HEK293 (cell line): Measurements from ENCODE around the gene BTAF1.

Experiments used
- CTCF ChIA-PET: fragments of 350-600 bp; formaldehyde crosslinking; extraction: SDS; loops from one replicate; lab custom pipeline; 2021; ENCODE audit warnings: antibody characterized with exemption; lab: Yijun Ruan, JAX
- POLR2A ChIA-PET: fragments of 300-600 bp; formaldehyde crosslinking; extraction: SDS; loops from one replicate; lab custom pipeline; 2020; ENCODE audit warnings: antibody characterized with exemption, inconsistent platforms; lab: Yijun Ruan, JAX
- H3K27ac ChIP-seq: fragments of 200-500 bp; sonication (Bioruptor generic); 2 replicates; pipeline ENCODE4 v1.5.1; 2014; ENCODE audit warnings: low read depth, low read length, control low read depth, inconsistent platforms; ENCODE audit errors: extremely low read depth
- H3K36me3 ChIP-seq, 2 experiments: fragments of 200-500 bp in 1 of 2; sonication (Bioruptor generic) in 1 of 2; 1 replicate in 1 of 2; 2 replicates in 1 of 2; pipeline ENCODE4 v1.5.1; 2014 to 2017; ENCODE audit warnings: inconsistent platforms in 2 of 2, low read length in 2 of 2; ENCODE audit not compliant: control insufficient read depth in 2 of 2, insufficient read depth in 1 of 2
- H3K4me1 ChIP-seq: fragments of 200-500 bp; sonication (Bioruptor generic); 2 replicates; pipeline ENCODE4 v1.5.1; 2014; ENCODE audit warnings: mild to moderate bottlenecking, low read length, inconsistent platforms; ENCODE audit not compliant: control insufficient read depth, insufficient read depth
- H3K4me3 ChIP-seq: 2 replicates; pipeline ENCODE4 v1.5.1; 2011; ENCODE audit warnings: low read depth, mild to moderate bottlenecking, control low read depth, low read length, moderate library complexity
- H3K9me3 ChIP-seq: fragments of 200-500 bp; sonication (Bioruptor generic); 2 replicates; pipeline ENCODE4 v1.5.1; 2014; ENCODE audit warnings: low read depth, low read length, inconsistent platforms; ENCODE audit not compliant: control insufficient read depth, insufficient read depth
- GLI4 ChIP-seq: fragments of 450-650 bp; formaldehyde crosslinking; IDR thresholded peaks from 2 replicates; pipeline ENCODE4 v1.5.1; 2016; ENCODE audit warnings: missing biosample characterization, missing genetic modification characterization
- INSM2 ChIP-seq: fragments of 450-650 bp; formaldehyde crosslinking; IDR thresholded peaks from 2 replicates; pipeline ENCODE4 v1.5.1; 2016; ENCODE audit warnings: missing biosample characterization, missing genetic modification characterization
- KLF10 ChIP-seq: fragments of 450-650 bp; IDR thresholded peaks from 2 replicates; pipeline ENCODE4 v1.5.1; 2018; ENCODE audit warnings: missing biosample characterization, mild to moderate bottlenecking, missing genetic modification characterization
- PRDM1 ChIP-seq: fragments of 450-650 bp; formaldehyde crosslinking; IDR thresholded peaks from 2 replicates; pipeline ENCODE4; 2016; ENCODE audit warnings: missing biosample characterization, missing genetic modification characterization
- ZBTB44 ChIP-seq: fragments of 450-650 bp; IDR thresholded peaks from 2 replicates; pipeline ENCODE4 v1.5.1; 2018; ENCODE audit warnings: missing biosample characterization, mild to moderate bottlenecking, missing genetic modification characterization
- ZBTB7A ChIP-seq: fragments of 450-650 bp; formaldehyde crosslinking; IDR thresholded peaks from 2 replicates; pipeline ENCODE4 v1.5.1; 2016; ENCODE audit warnings: low read depth, missing biosample characterization, missing genetic modification characterization
- ZNF114 ChIP-seq: fragments of 450-650 bp; formaldehyde crosslinking; IDR thresholded peaks from 2 replicates; pipeline ENCODE4 v1.5.0; 2017; ENCODE audit warnings: missing biosample characterization, missing genetic modification characterization
- ZNF132 ChIP-seq: fragments of 450-650 bp; formaldehyde crosslinking; IDR thresholded peaks from 2 replicates; pipeline ENCODE4 v1.5.1; 2017; ENCODE audit warnings: missing biosample characterization, missing genetic modification characterization, borderline replicate concordance
- ZNF16 ChIP-seq: fragments of 450-650 bp; formaldehyde crosslinking; IDR thresholded peaks from 2 replicates; pipeline ENCODE4 v1.5.1; 2016; ENCODE audit warnings: low read depth, missing biosample characterization, missing genetic modification characterization
- ZNF335 ChIP-seq: fragments of 450-650 bp; formaldehyde crosslinking; conservative IDR thresholded peaks from 2 replicates; pipeline ENCODE4 v1.5.1; 2016; ENCODE audit warnings: missing biosample characterization, missing genetic modification characterization
- ZNF354C ChIP-seq: fragments of 450-650 bp; formaldehyde crosslinking; IDR thresholded peaks from 2 replicates; pipeline ENCODE4 v1.5.1; 2016; ENCODE audit warnings: missing biosample characterization, missing genetic modification characterization, low read depth, borderline replicate concordance
- ZNF558 ChIP-seq: fragments of 450-650 bp; formaldehyde crosslinking; IDR thresholded peaks from 2 replicates; pipeline ENCODE4 v1.5.1; 2016; ENCODE audit warnings: missing biosample characterization, missing genetic modification characterization
- ZNF768 ChIP-seq: fragments of 450-650 bp; formaldehyde crosslinking; IDR thresholded peaks from 2 replicates; pipeline ENCODE4 v1.5.1; 2018; ENCODE audit warnings: missing biosample characterization, mild to moderate bottlenecking, missing genetic modification characterization
- TF ChIP-seq, protein P1 (sequence below): fragments of 450-650 bp; formaldehyde crosslinking; IDR thresholded peaks from 2 replicates; pipeline ENCODE4 v1.5.1; 2016; ENCODE audit warnings: missing biosample characterization, missing genetic modification characterization
- TF ChIP-seq, protein P2 (sequence below): fragments of 450-650 bp; formaldehyde crosslinking; IDR thresholded peaks from 2 replicates; pipeline ENCODE4 v1.5.1; 2016; ENCODE audit warnings: missing biosample characterization, missing genetic modification characterization
- TF ChIP-seq, protein P3 (sequence below): fragments of 450-650 bp; formaldehyde crosslinking; IDR thresholded peaks from 2 replicates; pipeline ENCODE4 v1.5.1; 2016; ENCODE audit warnings: missing biosample characterization, missing genetic modification characterization, borderline replicate concordance

Gene BTAF1

DNA sequence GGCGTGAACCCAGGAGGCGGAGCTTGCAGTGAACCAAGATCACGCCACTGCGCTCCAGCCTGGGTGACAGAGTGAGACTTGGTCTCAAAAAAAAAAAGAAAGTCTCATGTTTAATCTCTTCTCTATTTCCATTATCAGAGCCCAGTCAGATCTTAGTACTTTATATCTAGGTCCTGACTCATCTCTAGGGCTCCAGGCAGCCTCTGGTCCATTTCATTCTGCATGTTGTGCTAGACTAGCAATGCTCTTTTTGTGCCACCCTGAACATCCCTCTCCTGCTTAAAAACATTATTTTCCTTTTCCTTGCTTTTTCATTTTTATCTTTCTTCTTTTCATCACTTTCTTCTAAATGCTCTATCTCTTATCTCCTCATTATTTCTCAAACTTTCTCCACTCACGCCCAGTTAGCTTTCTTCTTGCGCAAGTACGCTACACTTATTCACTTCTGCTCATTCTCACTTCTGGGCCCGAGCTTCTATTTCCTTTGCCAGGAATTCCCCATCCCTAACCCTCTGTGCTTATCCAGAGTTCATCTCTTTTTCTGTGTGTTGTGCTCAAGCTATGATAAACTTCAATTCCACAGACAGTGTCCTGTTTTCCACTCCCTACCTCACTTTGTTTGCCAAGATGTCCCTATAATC lies 63.9 kb downstream of the BTAF1 start:
- TF ChIP-seq PRDM1 (tag by site-specific recombination) = peak; percentile 77
- TF ChIP-seq INSM2 = no peak
- CTCF ChIA-PET = interaction anchor here (0.7 kb wide), 1 partner anchor 343 kb away, joined by 6 read pairs; no protein-coding TSS in a partner anchor
- no peaks in the 10 kb centered on the region for H3K4me1 ChIP-seq
- POLR2A ChIA-PET = no interaction called here
- H3K27ac ChIP-seq = no peak overlapping the region
- peaks cover 58 to 72% of the 10 kb centered on the region in 2 experiments for H3K36me3 ChIP-seq
- H3K4me3 ChIP-seq = no peak overlapping the region
- no peaks in the 10 kb centered on the region for H3K9me3 ChIP-seq

- H3K27ac ChIP-seq = no peak overlapping the region
- TF ChIP-seq KLF10 (no peak), ZNF132 (tag by site-specific recombination) (no peak), ZNF354C (tag by site-specific recombination) (no peak), ZNF114 (tag by site-specific recombination) (no peak), ZNF16 (tag by site-specific recombination) (no peak), ZBTB44 (tag by site-specific recombination) (no peak), ZNF558 (tag by site-specific recombination) (no peak), ZNF768 (tag by site-specific recombination) (no peak), GLI4 (no peak), ZBTB7A (tag by site-specific recombination) (no peak), ZNF335 (no peak)
- TF ChIP-seq, protein P1, sequence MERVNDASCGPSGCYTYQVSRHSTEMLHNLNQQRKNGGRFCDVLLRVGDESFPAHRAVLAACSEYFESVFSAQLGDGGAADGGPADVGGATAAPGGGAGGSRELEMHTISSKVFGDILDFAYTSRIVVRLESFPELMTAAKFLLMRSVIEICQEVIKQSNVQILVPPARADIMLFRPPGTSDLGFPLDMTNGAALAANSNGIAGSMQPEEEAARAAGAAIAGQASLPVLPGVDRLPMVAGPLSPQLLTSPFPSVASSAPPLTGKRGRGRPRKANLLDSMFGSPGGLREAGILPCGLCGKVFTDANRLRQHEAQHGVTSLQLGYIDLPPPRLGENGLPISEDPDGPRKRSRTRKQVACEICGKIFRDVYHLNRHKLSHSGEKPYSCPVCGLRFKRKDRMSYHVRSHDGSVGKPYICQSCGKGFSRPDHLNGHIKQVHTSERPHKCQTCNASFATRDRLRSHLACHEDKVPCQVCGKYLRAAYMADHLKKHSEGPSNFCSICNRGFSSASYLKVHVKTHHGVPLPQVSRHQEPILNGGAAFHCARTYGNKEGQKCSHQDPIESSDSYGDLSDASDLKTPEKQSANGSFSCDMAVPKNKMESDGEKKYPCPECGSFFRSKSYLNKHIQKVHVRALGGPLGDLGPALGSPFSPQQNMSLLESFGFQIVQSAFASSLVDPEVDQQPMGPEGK (tag by site-specific recombination) = no peak
- TF ChIP-seq, protein P2, sequence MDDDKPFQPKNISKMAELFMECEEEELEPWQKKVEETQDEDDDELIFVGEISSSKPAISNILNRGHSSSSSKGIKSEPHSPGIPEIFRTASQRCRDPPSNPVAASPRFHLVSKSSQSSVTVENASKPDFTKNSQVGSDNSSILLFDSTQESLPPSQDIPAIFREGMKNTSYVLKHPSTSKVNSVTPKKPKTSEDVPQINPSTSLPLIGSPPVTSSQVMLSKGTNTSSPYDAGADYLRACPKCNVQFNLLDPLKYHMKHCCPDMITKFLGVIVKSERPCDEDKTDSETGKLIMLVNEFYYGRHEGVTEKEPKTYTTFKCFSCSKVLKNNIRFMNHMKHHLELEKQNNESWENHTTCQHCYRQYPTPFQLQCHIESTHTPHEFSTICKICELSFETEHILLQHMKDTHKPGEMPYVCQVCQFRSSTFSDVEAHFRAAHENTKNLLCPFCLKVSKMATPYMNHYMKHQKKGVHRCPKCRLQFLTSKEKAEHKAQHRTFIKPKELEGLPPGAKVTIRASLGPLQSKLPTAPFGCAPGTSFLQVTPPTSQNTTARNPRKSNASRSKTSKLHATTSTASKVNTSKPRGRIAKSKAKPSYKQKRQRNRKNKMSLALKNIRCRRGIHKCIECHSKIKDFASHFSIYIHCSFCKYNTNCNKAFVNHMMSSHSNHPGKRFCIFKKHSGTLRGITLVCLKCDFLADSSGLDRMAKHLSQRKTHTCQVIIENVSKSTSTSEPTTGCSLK = no peak
- TF ChIP-seq, protein P3, sequence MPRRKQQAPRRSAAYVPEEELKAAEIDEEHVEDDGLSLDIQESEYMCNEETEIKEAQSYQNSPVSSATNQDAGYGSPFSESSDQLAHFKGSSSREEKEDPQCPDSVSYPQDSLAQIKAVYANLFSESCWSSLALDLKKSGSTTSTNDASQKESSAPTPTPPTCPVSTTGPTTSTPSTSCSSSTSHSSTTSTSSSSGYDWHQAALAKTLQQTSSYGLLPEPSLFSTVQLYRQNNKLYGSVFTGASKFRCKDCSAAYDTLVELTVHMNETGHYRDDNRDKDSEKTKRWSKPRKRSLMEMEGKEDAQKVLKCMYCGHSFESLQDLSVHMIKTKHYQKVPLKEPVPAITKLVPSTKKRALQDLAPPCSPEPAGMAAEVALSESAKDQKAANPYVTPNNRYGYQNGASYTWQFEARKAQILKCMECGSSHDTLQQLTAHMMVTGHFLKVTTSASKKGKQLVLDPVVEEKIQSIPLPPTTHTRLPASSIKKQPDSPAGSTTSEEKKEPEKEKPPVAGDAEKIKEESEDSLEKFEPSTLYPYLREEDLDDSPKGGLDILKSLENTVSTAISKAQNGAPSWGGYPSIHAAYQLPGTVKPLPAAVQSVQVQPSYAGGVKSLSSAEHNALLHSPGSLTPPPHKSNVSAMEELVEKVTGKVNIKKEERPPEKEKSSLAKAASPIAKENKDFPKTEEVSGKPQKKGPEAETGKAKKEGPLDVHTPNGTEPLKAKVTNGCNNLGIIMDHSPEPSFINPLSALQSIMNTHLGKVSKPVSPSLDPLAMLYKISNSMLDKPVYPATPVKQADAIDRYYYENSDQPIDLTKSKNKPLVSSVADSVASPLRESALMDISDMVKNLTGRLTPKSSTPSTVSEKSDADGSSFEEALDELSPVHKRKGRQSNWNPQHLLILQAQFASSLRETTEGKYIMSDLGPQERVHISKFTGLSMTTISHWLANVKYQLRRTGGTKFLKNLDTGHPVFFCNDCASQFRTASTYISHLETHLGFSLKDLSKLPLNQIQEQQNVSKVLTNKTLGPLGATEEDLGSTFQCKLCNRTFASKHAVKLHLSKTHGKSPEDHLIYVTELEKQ (tag by site-specific recombination) = no peak
- no peak overlapping the region for H3K4me3 ChIP-seq
- no peaks in the 10 kb centered on the region for H3K4me1 ChIP-seq
- ChIA-PET CTCF (interaction anchor here (0.6 to 0.7 kb wide), 2 partner anchors 299 to 444 kb away, joined by 3 to 6 read pairs; partner anchors contain the start of gene MARCHF5), POLR2A (interaction anchor here (0.6 kb wide), 1 partner anchor 28 kb away, joined by 3 read pairs; no protein-coding TSS in a partner anchor)
- H3K36me3 ChIP-seq = peaks cover 53 to 66% of the 10 kb centered on the region in 2 experiments
- H3K9me3 ChIP-seq = no peaks in the 10 kb centered on the region
Observed at GRCh38 chr10:91992031-91992430, 68.5 kb downstream of the BTAF1 start.
